BE2C (cell line): Measurements from ENCODE around the gene CAMSAP2. TPM values are rescaled to one million over a fixed set of nuclear protein-coding genes. Genes with fewer than 3 reads are reported as not detected.
A peak's percentile ranks its signal among the peaks of the same experiment; 100 is the strongest.

Experiments
- DNase-seq: peaks from one replicate; pipeline ENCODE4 v3.0.0-alpha.2; 2020
- H3K27me3 ChIP-seq: fragments of 250-450 bp; sonication (Bioruptor Pico); 2 replicates; pipeline ENCODE4 v1.5.1; 2020; ENCODE audit warnings: mild to moderate bottlenecking
- H3K36me3 ChIP-seq: fragments of 250-450 bp; sonication (Bioruptor Pico); 2 replicates; pipeline ENCODE4 v1.5.1; 2020; ENCODE audit warnings: mild to moderate bottlenecking
- H3K4me1 ChIP-seq: fragments of 250-450 bp; sonication (Bioruptor Pico); 2 replicates; pipeline ENCODE4 v1.5.1; 2020
- H3K4me3 ChIP-seq: 2 replicates; pipeline ENCODE4 v1.5.1; 2011; ENCODE audit warnings: low read depth, low read length
- H3K9me3 ChIP-seq: fragments of 250-450 bp; sonication (Bioruptor Pico); 2 replicates; pipeline ENCODE4 v1.5.1; 2020
- polyA plus RNA-seq: library from polyadenylated mRNA; unstranded; fragments of >200 nt; gene quantifications from one replicate; pipeline ENCODE4 v1.2.1, GENCODE V29; 2012; ENCODE audit warnings: low read depth, missing spikeins; ENCODE audit not compliant: insufficient read length, insufficient read depth
- TF ChIP-seq, protein P1 (sequence below): IDR thresholded peaks from 2 replicates; pipeline ENCODE4 v1.5.1; 2012; ENCODE audit warnings: mild to moderate bottlenecking, low read depth, low read length

CAMSAP2 gene, protein sequence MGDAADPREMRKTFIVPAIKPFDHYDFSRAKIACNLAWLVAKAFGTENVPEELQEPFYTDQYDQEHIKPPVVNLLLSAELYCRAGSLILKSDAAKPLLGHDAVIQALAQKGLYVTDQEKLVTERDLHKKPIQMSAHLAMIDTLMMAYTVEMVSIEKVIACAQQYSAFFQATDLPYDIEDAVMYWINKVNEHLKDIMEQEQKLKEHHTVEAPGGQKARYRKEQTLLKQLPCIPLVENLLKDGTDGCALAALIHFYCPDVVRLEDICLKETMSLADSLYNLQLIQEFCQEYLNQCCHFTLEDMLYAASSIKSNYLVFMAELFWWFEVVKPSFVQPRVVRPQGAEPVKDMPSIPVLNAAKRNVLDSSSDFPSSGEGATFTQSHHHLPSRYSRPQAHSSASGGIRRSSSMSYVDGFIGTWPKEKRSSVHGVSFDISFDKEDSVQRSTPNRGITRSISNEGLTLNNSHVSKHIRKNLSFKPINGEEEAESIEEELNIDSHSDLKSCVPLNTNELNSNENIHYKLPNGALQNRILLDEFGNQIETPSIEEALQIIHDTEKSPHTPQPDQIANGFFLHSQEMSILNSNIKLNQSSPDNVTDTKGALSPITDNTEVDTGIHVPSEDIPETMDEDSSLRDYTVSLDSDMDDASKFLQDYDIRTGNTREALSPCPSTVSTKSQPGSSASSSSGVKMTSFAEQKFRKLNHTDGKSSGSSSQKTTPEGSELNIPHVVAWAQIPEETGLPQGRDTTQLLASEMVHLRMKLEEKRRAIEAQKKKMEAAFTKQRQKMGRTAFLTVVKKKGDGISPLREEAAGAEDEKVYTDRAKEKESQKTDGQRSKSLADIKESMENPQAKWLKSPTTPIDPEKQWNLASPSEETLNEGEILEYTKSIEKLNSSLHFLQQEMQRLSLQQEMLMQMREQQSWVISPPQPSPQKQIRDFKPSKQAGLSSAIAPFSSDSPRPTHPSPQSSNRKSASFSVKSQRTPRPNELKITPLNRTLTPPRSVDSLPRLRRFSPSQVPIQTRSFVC (N-terminal part only)
- 27.5 TPM for polyA plus RNA-seq

DNA sequence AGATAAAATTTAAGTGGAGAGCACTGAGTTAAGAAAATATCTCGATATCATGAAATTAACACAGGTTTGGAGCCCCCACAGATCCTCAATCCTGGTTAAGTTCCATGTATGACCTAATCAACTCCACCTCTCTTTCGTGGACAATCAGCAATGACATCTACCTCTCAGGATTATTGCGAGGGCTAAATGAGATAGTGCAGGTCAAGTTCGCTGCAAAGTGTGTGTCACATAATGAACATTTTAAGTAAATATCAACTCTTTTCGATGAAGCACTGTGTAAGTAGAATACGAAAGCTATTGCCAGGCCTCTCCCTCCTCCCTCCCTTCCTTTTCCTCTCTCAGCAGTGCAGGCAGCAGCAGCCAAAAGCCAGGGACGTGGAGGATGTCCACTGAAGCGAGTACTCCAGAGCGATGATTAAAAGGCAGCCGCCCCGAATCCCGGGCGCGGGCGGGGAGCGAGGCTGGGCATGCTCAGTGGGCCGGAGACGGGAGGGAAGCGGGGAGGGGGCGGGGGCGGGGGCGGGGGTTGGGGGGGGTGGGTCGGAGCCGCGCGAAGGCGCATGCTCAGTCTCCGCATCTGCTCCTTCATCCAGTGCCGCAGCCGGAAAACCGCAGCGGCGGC lies at the start of gene CAMSAP2:
TSS of gene CAMSAP2 (plus strand) at position 567 of the 622 bp plus-strand sequence. CDS start 935 bp downstream, outside the sequence.
- TF ChIP-seq, protein P1, sequence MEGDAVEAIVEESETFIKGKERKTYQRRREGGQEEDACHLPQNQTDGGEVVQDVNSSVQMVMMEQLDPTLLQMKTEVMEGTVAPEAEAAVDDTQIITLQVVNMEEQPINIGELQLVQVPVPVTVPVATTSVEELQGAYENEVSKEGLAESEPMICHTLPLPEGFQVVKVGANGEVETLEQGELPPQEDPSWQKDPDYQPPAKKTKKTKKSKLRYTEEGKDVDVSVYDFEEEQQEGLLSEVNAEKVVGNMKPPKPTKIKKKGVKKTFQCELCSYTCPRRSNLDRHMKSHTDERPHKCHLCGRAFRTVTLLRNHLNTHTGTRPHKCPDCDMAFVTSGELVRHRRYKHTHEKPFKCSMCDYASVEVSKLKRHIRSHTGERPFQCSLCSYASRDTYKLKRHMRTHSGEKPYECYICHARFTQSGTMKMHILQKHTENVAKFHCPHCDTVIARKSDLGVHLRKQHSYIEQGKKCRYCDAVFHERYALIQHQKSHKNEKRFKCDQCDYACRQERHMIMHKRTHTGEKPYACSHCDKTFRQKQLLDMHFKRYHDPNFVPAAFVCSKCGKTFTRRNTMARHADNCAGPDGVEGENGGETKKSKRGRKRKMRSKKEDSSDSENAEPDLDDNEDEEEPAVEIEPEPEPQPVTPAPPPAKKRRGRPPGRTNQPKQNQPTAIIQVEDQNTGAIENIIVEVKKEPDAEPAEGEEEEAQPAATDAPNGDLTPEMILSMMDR: no peak
- DNase-seq: peak; percentile 97

DNA sequence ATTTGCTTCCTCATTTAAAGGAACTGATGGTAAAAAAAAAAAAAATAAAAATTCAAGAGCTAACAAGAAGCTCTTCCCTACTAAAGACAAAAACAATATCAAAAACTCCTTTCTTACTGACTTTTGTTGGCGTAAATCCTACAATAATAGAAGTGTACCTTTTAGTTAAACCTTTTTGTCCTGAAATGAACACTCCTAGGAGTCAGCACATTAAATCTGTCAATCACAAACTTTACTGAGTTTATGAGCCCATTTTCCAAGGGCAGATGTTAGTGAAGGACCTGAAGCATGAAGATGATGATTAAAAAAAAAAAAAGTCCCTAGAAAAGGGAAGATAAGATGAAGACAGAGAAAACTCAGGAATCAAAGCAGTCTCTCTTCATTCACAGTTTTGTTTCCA lies 46.4 kb upstream of the CAMSAP2 start:
- no peaks in the 10 kb centered on the region for H3K27me3 ChIP-seq
- no peak for DNase-seq
- H3K36me3 ChIP-seq: no peaks in the 10 kb centered on the region
- no peak overlapping the region; the same call in 1 of the 2 replicates for H3K4me3 ChIP-seq
- TF ChIP-seq, protein P1: no peak
- no peaks in the 10 kb centered on the region for H3K9me3 ChIP-seq
- H3K4me1 ChIP-seq: peaks cover 3% of the 10 kb centered on the region; the same call in 1 of the 2 replicates

More for the DNA sequence above, at the start of gene CAMSAP2:
- Histone ChIP-seq H3K4me3 (peak within 1 kb of the TSS; percentile 95), H3K4me1 (peaks cover 12% of the 10 kb centered on the region), H3K9me3 (no peaks in the 10 kb centered on the region), H3K27me3 (no peaks in the 10 kb centered on the region), H3K36me3 (peaks cover 5% of the 10 kb centered on the region; the same call in 1 of the 2 replicates)

DNA sequence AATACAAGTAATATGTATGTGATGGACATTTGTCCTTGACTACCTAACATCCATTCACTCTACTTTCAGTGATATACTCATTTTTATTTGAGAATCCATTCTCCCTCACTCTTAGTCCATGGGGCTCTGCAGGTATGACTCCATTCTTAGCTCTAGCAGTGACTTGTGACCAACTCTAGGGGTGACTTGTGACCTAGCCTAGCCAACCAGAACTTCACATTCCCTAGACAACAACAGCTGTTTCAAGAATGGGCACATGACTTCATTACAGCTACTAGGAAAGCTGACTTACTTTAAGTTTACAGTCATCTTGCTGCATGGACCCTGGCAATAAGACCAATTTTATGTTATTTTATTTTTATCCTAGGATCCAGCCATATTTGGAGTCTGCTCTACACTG lies 45.4 kb upstream of the CAMSAP2 start:
- Histone ChIP-seq H3K4me3 (no peak overlapping the region), H3K9me3 (no peaks in the 10 kb centered on the region), H3K36me3 (no peaks in the 10 kb centered on the region), H3K27me3 (no peaks in the 10 kb centered on the region), H3K4me1 (peaks cover 3% of the 10 kb centered on the region; the same call in 1 of the 2 replicates)
- no peak for DNase-seq
- TF ChIP-seq, protein P1: no peak

DNA sequence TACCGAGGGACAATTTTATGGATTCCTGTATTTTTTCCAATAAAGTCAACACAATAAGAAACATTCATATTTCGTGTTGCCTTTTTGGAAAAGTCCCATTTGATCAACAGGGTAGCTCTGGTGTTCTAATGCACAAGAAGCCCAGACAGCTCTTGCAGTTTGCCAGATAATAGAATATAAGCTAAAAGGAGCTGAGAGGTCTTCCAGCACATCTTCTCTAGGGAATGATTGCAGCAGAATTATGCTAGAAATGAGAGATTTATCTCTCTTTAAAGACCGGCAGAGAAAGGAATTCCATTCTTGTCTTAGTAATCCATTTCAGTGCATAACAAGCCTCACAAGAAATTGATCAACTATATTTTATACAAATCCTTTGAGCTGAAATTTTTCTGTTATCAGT lies 44.0 kb upstream of the CAMSAP2 start:
- H3K27me3 ChIP-seq: no peaks in the 10 kb centered on the region
- TF ChIP-seq, protein P1: no peak

DNA sequence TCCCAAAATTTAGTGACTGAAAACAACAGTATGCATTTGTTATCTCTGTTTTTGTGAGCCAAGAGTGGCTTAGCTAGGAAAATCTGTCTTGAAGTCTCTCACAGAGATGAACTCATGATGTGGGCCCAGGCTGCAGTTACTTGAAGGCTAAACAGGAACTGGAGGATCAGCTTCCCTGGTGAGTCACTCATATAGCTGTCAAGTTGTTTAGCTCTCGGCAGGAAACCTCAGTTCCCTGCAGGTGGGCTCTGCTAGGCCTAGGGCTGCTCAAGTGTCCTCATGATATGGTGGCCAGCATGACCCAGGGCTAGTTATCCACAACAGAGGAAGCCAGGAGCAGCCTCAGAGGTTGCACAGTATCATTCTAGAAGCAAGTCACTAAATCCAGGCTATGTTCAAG lies 38.8 kb upstream of the CAMSAP2 start:
- Histone ChIP-seq H3K9me3 (no peaks in the 10 kb centered on the region), H3K36me3 (no peaks in the 10 kb centered on the region), H3K4me3 (no peak overlapping the region), H3K4me1 (no peaks in the 10 kb centered on the region), H3K27me3 (no peaks in the 10 kb centered on the region)
- no peak for DNase-seq
- TF ChIP-seq, protein P1: no peak

More for the DNA sequence above, 44.0 kb upstream of the CAMSAP2 start:
- Histone ChIP-seq H3K9me3 (no peaks in the 10 kb centered on the region), H3K4me1 (peaks cover 3% of the 10 kb centered on the region; the same call in 1 of the 2 replicates), H3K36me3 (no peaks in the 10 kb centered on the region), H3K4me3 (no peak overlapping the region)
- no peak for DNase-seq
